Endothelial cell (in vitro differentiated cells): Measurements from ENCODE around the gene IBA57. TPM values are rescaled to one million over a fixed set of nuclear protein-coding genes. Genes with fewer than 3 reads are reported as not detected.

ENCODE experiments used
- DNase-seq: peaks from one replicate; pipeline ENCODE4 v3.0.0; 2021; ENCODE audit warnings: low spot score
- H3K27ac Mint-ChIP-seq: one replicate; pipeline ENCODE4 v1.8.0; 2021; ENCODE audit warnings: mixed read lengths, inconsistent platforms; ENCODE audit not compliant: unreplicated experiment
- H3K27me3 Mint-ChIP-seq: one replicate; pipeline ENCODE4 v1.8.0; 2021; ENCODE audit warnings: mild to moderate bottlenecking, moderate library complexity, mixed read lengths, inconsistent platforms; ENCODE audit not compliant: unreplicated experiment
- H3K36me3 Mint-ChIP-seq: one replicate; pipeline ENCODE4 v1.8.0; 2021; ENCODE audit warnings: mild to moderate bottlenecking, low read depth, mixed read lengths, inconsistent platforms; ENCODE audit not compliant: unreplicated experiment
- H3K4me1 Mint-ChIP-seq: one replicate; pipeline ENCODE4 v1.8.0; 2021; ENCODE audit warnings: mild to moderate bottlenecking, mixed read lengths, inconsistent platforms; ENCODE audit not compliant: unreplicated experiment
- H3K4me3 Mint-ChIP-seq: one replicate; pipeline ENCODE4 v1.8.0; 2021; ENCODE audit warnings: mild to moderate bottlenecking, mixed read lengths, inconsistent platforms; ENCODE audit not compliant: unreplicated experiment
- H3K9me3 Mint-ChIP-seq: one replicate; pipeline ENCODE4 v1.8.0; 2021; ENCODE audit warnings: mixed read lengths, inconsistent platforms; ENCODE audit not compliant: unreplicated experiment
- total RNA-seq: library from RNA; stranded (reverse); fragmentation: NEBNext Ultra II Directional; extraction: Animal tissue kit (Norgen Biotek cat#: 25700); gene quantifications from one replicate; pipeline ENCODE4 v1.2.1, GENCODE V29; 2021; ENCODE audit not compliant: unreplicated experiment
- TF ChIP-seq, protein P1 (sequence below): fragments of 200-600 bp; sonication (generic); IDR thresholded peaks from one replicate; pipeline ENCODE4 v1.5.0; 2021; ENCODE audit warnings: antibody characterized with exemption; ENCODE audit not compliant: unreplicated experiment

Gene IBA57
- total RNA-seq, 1 donor from 2014 or later, result 11.5 TPM

DNA sequence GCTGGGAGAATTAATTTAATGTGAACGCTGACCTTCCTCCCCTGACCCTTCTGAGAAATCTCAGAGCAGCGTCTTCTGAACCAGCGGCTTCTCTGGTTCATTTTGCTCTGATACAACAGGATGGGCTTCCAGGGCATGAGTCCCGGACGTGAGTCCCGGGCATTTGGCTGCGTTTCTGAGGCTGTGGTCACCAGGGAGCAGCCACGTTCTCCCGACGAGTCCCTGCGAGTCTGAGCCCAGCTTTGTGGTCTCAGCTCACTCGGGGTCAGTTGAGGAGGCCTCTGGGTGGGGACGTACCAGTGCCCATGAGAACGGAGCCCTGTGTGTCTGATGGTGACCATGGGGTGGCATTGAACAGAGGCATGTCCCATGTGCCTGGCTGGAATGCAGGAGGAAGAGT, 24.6 kb downstream of the IBA57 start:
- Mint-ChIP-seq H3K27ac (no peak overlapping the region), H3K4me1 (peaks cover 2% of the 10 kb centered on the region), H3K4me3 (no peak overlapping the region), H3K36me3 (peaks cover 11% of the 10 kb centered on the region), H3K9me3 (no peaks in the 10 kb centered on the region), H3K27me3 (peaks cover 3% of the 10 kb centered on the region)
- TF ChIP-seq, protein P1, sequence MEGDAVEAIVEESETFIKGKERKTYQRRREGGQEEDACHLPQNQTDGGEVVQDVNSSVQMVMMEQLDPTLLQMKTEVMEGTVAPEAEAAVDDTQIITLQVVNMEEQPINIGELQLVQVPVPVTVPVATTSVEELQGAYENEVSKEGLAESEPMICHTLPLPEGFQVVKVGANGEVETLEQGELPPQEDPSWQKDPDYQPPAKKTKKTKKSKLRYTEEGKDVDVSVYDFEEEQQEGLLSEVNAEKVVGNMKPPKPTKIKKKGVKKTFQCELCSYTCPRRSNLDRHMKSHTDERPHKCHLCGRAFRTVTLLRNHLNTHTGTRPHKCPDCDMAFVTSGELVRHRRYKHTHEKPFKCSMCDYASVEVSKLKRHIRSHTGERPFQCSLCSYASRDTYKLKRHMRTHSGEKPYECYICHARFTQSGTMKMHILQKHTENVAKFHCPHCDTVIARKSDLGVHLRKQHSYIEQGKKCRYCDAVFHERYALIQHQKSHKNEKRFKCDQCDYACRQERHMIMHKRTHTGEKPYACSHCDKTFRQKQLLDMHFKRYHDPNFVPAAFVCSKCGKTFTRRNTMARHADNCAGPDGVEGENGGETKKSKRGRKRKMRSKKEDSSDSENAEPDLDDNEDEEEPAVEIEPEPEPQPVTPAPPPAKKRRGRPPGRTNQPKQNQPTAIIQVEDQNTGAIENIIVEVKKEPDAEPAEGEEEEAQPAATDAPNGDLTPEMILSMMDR, result no peak
- no peak for DNase-seq

DNA sequence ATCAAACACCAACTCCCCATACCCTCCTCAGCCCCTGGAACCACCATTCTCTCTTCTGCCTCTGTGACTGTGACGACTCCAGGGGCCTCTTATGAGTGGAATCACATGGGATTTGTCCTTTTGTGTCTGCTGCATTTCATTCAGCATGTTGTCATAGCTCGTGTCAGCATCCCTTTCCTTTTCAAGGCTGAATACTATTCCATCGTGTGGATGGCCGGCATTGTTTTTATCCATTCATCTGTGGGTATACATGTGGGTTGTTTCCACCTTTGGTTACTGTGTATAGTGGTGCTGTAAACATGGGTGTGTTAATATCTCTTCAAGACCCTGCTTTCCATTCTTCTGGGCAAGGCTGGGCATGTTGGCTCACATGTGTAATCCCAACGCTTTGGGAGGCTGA, 25.2 kb downstream of the IBA57 start:
- Mint-ChIP-seq H3K36me3 (peaks cover 11% of the 10 kb centered on the region), H3K4me1 (no peaks in the 10 kb centered on the region), H3K9me3 (no peaks in the 10 kb centered on the region), H3K4me3 (no peak overlapping the region), H3K27me3 (peaks cover 3% of the 10 kb centered on the region), H3K27ac (no peak overlapping the region)
- no peak for DNase-seq
- TF ChIP-seq, protein P1, result no peak

DNA sequence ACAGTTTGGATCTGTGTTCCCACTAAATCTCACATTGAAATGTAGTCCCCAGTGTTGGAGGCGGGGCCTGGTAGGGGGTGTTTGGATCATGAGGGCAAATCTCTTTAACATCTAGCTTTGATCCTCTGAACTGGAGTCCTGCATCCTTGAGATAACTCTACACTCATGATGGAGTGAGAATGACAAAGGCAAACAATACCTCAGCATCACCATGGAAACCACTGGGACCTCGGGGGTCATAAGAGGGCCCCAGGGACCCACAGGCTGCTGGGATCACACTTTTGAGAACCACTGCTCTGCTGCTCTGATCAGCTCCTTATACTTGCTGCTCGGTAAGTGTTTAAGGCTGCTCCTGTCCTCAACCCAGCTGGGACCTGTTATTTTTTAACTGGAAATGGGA, 28.8 kb downstream of the IBA57 start:
- H3K9me3 Mint-ChIP-seq, result peaks cover 5% of the 10 kb centered on the region
- DNase-seq, result no peak
- H3K27me3 Mint-ChIP-seq, result peaks cover 3% of the 10 kb centered on the region
- H3K27ac Mint-ChIP-seq, result no peak overlapping the region
- H3K36me3 Mint-ChIP-seq, result peaks cover 4% of the 10 kb centered on the region
- TF ChIP-seq, protein P1, result no peak
- no peaks in the 10 kb centered on the region for H3K4me1 Mint-ChIP-seq
- H3K4me3 Mint-ChIP-seq, result no peak overlapping the region

DNA sequence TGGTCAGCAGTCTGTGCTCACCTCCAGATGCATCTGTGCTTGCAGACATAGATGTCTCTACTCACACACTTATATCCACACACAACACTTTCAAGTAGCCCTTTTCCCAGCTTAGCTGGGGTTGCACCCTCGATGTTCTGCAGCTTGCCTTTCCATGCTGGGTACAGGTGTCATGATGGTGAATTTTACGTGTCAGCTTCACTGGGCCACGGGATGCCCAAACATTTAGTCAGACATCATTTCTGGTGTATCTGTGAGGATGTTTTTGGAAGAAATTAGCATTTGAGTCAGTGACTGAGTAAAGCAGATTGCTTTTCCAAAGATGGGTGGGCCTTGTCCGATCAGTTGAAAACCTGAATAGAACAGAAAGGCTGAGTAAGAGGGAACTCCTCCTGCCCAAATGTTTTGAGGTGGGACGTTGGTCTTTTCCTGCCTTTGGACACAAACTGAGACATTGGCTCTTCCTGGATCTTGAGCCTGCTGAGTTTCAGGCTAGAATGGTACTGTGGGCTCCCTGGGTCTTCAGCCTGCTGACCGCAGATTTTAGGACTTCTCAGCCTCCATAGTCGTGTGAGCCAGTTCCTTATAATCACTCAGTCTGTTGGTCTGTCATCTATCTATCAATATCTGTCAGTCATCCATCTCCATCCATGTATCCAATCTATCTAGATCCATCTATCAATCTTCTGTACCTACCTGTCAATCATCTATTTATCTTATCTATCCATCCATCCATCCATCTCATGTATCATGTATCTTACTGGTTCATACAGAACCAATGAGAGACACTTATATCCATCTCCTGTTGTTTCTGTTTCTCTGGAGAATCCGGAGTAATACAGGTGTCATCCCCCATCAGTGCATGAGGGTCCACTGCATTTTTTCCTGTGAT, 29.6 kb downstream of the IBA57 start:
- Mint-ChIP-seq H3K4me3 (no peak overlapping the region), H3K27me3 (peaks cover 2% of the 10 kb centered on the region), H3K9me3 (peaks cover 5% of the 10 kb centered on the region), H3K27ac (no peak overlapping the region), H3K36me3 (peaks cover 4% of the 10 kb centered on the region), H3K4me1 (no peaks in the 10 kb centered on the region)
- TF ChIP-seq, protein P1, result no peak
- DNase-seq, result no peak

DNA sequence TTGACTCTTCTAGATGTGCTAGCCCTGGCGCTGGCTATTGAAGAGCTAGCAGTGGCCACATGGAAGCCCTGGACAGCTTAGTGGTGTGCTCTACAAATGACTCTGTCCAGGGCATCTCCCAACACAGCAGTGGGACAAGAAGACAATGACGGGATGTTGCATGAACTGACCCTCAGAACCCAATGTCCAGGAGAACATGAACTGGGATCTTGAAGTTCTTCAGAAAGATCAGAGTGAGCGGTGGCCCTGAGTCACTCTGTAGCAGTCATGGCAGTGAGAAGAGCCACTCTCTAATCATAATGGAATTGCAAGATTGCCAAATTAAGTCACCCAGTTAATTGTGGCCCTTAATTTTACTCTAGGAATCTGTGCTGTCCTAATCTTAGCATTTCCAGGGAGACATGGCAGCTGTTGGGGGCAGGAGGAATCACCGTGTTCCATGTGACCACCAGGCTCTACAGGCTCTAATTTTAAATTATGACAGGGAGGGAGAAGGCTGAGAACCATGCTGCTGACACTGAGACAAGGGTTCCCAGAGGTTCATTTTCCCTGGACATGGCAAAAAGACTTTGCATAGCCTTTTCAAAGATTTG, 32.0 kb downstream of the IBA57 start:
- Mint-ChIP-seq H3K27me3 (no peaks in the 10 kb centered on the region), H3K4me1 (no peaks in the 10 kb centered on the region), H3K27ac (no peak overlapping the region), H3K36me3 (no peaks in the 10 kb centered on the region), H3K4me3 (no peak overlapping the region), H3K9me3 (peaks cover 5% of the 10 kb centered on the region)
- no peak for DNase-seq
- TF ChIP-seq, protein P1, result no peak
